Stomach (tissue), 4 donors: Measurements from ENCODE around the gene ATG4B.

Source experiments
- POLR2AphosphoS5 ChIP-seq, 3 donors: sonication (generic); formaldehyde crosslinking; IDR thresholded peaks; one replicate each; pipeline ENCODE4 v1.6.1; 2016; ENCODE audit warnings: antibody characterized with exemption in 3 of 3
- TF ChIP-seq, protein P1 (sequence below), 7 experiments: fragments of 450-650 bp in 4 of 7; fragments of 200-600 bp in 3 of 7; sonication (generic) in 3 of 7; IDR thresholded peaks; one replicate each; pipeline ENCODE4 v1.5.1; 2016 to 2019; ENCODE audit warnings: antibody characterized with exemption in 7 of 7, control low read depth in 2 of 7, mild to moderate bottlenecking in 1 of 7

GRCh38 chr2:241597561-241597960 is 39.9 kb upstream of the ATG4B start:
- no peak for TF ChIP-seq POLR2AphosphoS5 (IDR thresholded peaks at IDR 0.05)
- TF ChIP-seq, protein P1, sequence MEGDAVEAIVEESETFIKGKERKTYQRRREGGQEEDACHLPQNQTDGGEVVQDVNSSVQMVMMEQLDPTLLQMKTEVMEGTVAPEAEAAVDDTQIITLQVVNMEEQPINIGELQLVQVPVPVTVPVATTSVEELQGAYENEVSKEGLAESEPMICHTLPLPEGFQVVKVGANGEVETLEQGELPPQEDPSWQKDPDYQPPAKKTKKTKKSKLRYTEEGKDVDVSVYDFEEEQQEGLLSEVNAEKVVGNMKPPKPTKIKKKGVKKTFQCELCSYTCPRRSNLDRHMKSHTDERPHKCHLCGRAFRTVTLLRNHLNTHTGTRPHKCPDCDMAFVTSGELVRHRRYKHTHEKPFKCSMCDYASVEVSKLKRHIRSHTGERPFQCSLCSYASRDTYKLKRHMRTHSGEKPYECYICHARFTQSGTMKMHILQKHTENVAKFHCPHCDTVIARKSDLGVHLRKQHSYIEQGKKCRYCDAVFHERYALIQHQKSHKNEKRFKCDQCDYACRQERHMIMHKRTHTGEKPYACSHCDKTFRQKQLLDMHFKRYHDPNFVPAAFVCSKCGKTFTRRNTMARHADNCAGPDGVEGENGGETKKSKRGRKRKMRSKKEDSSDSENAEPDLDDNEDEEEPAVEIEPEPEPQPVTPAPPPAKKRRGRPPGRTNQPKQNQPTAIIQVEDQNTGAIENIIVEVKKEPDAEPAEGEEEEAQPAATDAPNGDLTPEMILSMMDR (IDR thresholded peaks at IDR 0.05), result no peak
